Neuron (in vitro differentiated cells): Measurements from ENCODE around the gene CEBPZOS.
"Not testable (repeated sequence)": the region's sequence is repeated elsewhere in the genome, so short reads cannot be mapped to it uniquely, and the experiment has no call there.

Experiments used
- H2AFZ ChIP-seq: one replicate; pipeline ENCODE4 v1.6.1; 2013; ENCODE audit warnings: low read depth, mild to moderate bottlenecking, inconsistent platforms, low read length, moderate library complexity
- H3K27me3 ChIP-seq: one replicate; pipeline ENCODE4 v1.6.1; 2013; ENCODE audit warnings: low read length; ENCODE audit not compliant: insufficient read depth
- H3K36me3 ChIP-seq: one replicate; pipeline ENCODE4 v1.6.1; 2013; ENCODE audit warnings: low read length; ENCODE audit not compliant: insufficient read depth
- H3K4me1 ChIP-seq: one replicate; pipeline ENCODE4 v1.6.1; 2013; ENCODE audit warnings: low read length; ENCODE audit not compliant: insufficient read depth
- H3K4me3 ChIP-seq: 2 replicates; pipeline ENCODE4 v1.5.1; 2013; ENCODE audit warnings: mild to moderate bottlenecking, low read length, moderate library complexity
- H3K9me3 ChIP-seq: one replicate; pipeline ENCODE4 v1.6.1; 2013; ENCODE audit warnings: low read length

The CEBPZOS gene

DNA sequence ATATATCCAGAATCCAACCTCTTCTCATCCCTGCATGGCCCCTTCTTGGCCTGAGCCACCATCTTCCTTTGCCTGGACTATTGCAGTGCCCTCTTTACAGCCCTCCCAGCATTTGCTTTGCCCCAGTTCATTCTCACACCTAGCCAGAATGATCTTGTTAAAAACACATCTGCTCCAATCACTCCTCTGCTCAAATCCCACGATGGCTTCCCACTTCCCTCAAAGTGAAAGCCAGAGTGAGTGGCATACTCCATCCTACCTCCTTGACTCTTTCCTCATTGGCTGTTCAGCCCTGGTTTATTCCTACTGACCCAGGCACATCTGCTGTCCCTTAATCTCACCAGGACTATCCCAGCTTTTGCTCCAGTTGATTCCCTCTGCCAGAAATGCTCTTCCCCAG is 22.6 kb upstream of the CEBPZOS start:
- Histone ChIP-seq H2AFZ (no peak overlapping the region), H3K9me3 (no peaks in the 10 kb centered on the region), H3K27me3 (no peaks in the 10 kb centered on the region), H3K4me1 (no peaks in the 10 kb centered on the region), H3K36me3 (no peaks in the 10 kb centered on the region), H3K4me3 (no peak overlapping the region)

DNA sequence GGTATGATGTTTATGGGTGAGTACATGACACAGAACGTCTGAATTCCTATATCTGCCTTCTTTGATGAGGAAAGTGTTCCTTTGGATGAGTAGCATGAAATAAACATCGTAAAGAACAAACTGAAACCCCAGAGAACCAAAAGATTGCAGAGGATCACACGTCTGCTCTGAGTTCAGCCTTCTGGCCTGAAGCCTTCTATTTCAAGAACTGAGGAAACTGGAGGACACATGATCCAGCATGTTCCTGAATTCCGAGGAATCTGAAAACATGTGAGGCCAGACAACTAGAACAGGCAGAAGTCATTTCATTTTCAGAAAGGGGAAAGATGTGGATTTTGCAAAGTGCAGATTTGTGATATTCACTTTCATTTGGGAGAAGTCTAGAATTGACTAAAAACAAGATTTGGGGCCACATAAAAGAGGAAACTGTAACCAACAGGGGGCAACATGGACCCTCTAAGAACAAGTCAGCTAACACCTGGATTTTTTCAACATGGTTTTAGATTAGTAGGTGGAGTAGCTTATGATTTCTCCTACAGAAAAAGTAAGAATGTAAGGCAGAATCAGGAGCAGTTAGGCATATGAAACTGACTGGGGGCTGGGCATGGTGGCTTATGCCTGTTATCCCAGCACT is 16.2 kb upstream of the CEBPZOS start:
- Histone ChIP-seq H2AFZ (no peak overlapping the region), H3K27me3 (no peaks in the 10 kb centered on the region), H3K4me3 (no peak overlapping the region), H3K36me3 (no peaks in the 10 kb centered on the region), H3K4me1 (no peaks in the 10 kb centered on the region), H3K9me3 (no peaks in the 10 kb centered on the region)

DNA sequence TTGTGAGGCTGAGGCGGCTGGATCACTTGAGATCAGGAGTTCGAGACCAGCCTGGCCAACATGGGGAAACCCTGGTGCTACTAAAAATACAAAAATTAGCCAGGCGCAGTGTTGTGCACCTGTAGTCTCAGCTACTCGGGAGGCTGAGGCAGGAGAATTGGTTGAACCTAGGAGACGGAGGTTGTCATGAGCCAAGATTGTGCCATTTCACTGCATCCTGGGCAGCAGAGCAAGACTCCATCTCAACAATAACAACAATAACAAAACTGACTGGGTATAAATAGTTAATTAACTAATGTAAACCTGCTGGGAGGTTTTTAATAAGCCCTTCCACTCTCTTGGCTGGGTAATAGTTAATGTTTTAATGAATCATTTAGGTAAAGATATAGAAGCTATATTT is 15.7 kb upstream of the CEBPZOS start:
- Histone ChIP-seq H3K9me3 (no peaks in the 10 kb centered on the region), H3K36me3 (no peaks in the 10 kb centered on the region), H3K4me3 (no peak overlapping the region), H2AFZ (no peak overlapping the region), H3K27me3 (no peaks in the 10 kb centered on the region), H3K4me1 (no peaks in the 10 kb centered on the region)

DNA sequence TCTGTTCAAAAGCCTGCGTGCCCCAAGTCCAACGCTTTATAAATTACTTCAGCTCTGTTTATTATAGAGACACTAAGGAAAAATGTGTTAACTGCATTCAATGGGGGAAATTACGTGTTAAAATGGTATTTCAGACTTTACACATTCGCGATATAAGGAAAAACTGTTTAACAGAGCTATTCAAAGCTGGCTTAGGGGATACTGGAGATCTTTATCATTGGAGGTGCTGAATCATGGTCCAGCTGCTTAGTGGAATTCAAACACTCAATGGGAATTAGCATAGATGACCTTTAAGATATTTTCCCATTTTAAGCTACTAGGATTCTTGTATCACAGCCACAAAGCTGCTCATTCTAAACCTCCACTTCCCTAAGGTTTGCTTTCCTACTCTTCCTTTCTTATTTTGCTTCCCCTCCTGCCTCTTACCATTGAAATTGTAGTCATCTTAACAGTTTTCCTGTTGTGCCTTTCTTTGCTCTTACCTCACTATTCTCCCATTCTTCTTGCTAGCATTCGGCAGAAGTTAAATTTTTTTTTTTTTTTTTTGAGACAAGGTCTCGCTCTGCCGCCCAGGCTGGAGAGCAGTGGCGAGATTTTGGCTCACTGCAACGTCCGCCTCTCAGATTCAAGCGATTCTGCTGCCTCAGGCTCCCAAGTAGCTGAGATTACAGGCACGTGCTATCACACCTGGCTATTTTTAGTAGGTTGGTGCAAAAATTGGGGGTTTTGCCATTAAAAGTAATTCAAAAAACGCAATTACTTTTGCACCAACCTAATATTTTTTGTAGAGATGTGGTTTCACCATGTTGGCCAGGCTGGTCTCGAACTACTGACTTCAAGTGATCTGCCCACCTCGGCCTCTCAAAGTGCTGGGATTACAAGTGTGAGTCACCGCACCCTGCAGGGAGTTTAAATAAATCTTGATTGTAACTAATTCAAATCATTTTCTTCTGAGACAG is 14.3 kb upstream of the CEBPZOS start:
- Histone ChIP-seq H3K4me3 (no peak overlapping the region), H3K36me3 (no peaks in the 10 kb centered on the region), H3K27me3 (no peaks in the 10 kb centered on the region), H3K4me1 (no peaks in the 10 kb centered on the region), H2AFZ (no peak overlapping the region), H3K9me3 (no peaks in the 10 kb centered on the region)

DNA sequence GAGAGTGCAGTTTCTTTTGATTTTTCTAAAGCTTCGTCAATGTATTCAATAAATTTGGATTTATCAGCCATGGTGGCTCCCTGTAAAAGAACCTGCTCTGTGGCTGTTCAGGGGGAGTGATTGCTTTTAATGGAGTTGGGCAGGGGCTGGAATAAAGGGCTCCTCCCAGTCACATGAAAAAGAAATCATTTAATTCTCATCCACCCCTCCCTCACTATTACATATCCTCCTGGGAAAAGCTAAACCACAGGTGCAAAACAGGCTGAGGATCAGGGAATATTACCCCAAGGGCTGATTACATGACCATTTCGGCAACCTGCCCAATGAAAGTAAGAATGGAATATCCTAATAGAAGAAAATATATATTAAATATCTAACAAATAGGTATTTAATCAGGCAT is 7.7 kb upstream of the CEBPZOS start, which contains the start of gene SULT6B1:
Gene SULT6B1, minus strand, starts transcription at position 101 of the 400 bp plus-strand sequence. Its CDS starts 30 bp downstream, at position 71.
- Histone ChIP-seq H3K4me1 (peaks cover 3% of the 10 kb centered on the region), H3K4me3 (no peak within 1 kb of the TSS), H3K36me3 (no peaks in the 10 kb centered on the region), H3K27me3 (no peaks in the 10 kb centered on the region), H3K9me3 (no peaks in the 10 kb centered on the region), H2AFZ (no peak within 1 kb of the TSS)

DNA sequence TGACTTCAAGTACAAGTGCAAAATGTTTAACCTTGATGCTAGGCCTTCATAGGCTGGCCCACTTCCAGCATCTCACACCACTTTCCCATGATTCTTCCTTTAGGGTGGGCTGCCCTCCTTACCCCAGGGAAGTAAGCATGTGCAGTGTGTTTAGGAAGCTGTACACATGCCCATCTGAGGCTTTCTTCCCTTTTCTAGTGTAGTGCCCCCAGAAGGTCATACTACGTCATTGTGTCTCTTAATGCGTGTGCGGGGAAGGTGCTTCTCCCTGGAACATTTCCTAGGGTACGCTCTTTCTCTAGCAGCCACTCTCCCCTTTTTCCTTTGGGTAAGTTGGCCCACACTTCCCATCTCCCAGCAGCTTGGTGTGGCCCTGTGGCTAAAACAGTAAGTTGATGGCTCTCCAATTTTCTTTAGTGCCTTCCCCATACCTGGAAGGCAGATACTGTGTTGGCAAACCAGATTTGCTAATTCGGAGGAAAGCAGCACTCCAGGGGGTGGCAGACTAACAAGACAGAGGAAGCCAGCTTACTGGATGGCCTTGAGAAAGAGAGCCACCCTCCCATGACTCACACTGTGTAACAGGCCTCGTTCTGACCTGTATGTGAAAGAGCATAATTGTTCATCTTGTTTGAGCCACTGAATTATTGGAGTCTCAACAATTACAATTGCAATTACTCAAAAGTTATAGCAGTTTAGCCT is 6.7 kb upstream of the CEBPZOS start:
- no peaks in the 10 kb centered on the region for H3K36me3 ChIP-seq
- H3K9me3 ChIP-seq: no peaks in the 10 kb centered on the region
- peaks cover 3% of the 10 kb centered on the region for H3K4me1 ChIP-seq
- no peak overlapping the region for H3K4me3 ChIP-seq
- no peaks in the 10 kb centered on the region for H3K27me3 ChIP-seq
- no peak overlapping the region for H2AFZ ChIP-seq

DNA sequence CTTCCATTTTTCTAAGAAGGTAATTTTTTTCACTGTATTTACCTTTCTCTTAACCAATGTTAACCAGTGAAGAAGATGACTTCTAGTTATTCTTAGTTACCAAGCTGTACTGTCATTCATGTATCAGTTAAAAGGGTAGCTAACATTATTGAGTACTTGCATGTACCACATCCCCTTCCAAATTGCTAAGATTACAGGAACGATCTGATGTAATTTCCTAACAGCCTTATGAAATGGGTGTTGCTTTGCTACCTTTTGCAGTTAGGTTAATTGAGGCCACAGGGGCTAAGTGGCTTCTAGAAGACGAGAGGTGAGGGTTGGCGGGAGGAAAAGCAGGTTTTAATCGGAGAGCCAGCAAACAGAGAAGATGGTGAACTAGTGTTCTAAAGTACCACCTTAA is 6.0 kb upstream of the CEBPZOS start:
- H3K27me3 ChIP-seq: no peaks in the 10 kb centered on the region
- peaks cover 3% of the 10 kb centered on the region for H3K4me1 ChIP-seq
- no peak overlapping the region for H3K4me3 ChIP-seq
- H3K36me3 ChIP-seq: no peaks in the 10 kb centered on the region
- H2AFZ ChIP-seq: no peak overlapping the region
- no peaks in the 10 kb centered on the region for H3K9me3 ChIP-seq

DNA sequence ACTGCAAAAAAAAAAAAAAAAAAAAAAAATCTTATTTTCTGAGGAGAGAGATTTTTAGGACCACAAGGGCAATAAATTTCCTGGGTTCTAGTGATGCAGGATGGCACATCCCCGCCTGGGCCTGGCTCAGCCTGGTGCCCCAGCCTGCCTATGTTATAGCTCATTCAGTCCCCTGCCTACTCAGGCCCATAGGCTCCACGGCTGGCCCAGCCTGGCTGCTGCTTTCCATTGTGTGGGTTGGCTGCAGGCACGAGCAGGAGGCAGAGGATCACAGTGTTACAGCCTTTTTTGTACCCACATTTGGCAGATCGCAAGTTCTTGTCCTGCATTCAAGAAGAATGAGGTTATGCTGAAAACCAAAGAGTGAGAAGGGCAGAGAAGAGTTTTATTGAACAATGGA is 5.0 kb upstream of the CEBPZOS start:
- Histone ChIP-seq H3K9me3 (no peaks in the 10 kb centered on the region), H3K36me3 (no peaks in the 10 kb centered on the region), H3K4me3 (no peak overlapping the region), H3K4me1 (peaks cover 3% of the 10 kb centered on the region), H2AFZ (peak overlapping the region; percentile 8), H3K27me3 (no peaks in the 10 kb centered on the region)

DNA sequence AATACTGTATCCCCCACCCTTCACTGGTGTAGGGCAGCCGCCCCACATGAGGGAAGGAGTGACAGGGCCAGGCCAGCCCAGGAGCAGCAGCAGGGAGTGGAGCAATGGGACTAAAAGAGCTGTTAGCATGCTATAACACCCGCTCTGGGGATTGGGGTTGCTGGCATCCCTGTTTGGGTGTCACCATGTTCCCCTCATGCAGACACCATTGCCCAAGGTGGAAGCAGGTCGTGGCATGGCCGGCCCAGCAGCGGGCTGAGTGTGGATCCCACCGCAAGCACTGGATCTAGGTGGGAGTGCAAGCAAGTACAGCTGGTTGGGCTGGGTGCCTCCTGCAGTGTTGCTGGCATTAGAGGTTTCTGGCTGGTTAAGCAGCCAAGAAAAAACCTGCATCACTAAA is 4.5 kb upstream of the CEBPZOS start:
- Histone ChIP-seq H3K4me3 (no peak overlapping the region), H3K4me1 (peaks cover 3% of the 10 kb centered on the region), H3K27me3 (no peaks in the 10 kb centered on the region), H3K36me3 (no peaks in the 10 kb centered on the region), H3K9me3 (no peaks in the 10 kb centered on the region), H2AFZ (peak overlapping the region; percentile 8)

DNA sequence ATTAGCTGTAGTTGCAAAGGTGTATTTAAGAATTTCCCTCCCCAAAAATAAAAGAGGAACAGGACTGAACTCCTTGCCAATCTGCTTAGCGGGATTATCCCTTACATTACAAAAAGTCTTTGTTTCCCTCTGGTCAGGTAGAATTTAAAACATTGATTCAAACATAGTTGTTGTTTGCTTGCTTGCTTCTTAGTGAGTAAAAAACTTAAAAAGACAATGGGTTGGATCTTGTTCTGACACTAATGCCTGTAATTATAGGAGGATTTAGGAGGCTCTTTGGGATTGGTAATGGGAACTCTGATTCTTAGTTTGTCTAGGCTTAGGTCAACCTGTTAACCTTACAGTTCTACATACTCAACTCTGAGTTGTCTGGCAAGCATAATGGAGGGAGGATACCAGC is 3.7 kb upstream of the CEBPZOS start:
- Histone ChIP-seq H2AFZ (no peak overlapping the region), H3K4me3 (no peak overlapping the region), H3K36me3 (no peaks in the 10 kb centered on the region), H3K27me3 (no peaks in the 10 kb centered on the region), H3K9me3 (no peaks in the 10 kb centered on the region), H3K4me1 (peaks cover 3% of the 10 kb centered on the region)

DNA sequence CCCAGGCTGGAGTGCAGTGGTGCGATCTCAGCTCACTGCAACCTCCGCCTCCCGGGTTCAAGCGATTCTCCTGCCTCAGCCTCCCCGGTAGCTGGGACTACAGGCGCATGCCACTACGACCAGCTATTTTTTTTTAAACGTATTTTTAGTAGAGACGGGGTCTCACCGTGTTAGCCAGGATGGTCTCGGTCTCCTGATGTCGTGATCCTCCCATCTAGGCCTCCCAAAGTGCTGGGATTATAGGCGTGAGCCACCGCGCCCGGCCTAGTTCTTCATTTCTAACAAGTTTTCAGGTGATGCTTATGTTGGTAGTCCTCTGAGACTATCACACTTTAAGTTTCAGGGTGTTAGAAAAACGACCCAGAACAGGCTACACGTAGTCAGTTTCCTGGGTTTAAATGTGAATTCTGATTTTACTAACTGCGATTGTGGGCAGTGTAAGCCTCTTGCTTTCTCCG is 405 bp upstream of the CEBPZOS start:
- not testable (repeated sequence) for H3K9me3 ChIP-seq, H3K27me3 ChIP-seq, H2AFZ ChIP-seq, H3K4me3 ChIP-seq, H3K4me1 ChIP-seq, H3K36me3 ChIP-seq

DNA sequence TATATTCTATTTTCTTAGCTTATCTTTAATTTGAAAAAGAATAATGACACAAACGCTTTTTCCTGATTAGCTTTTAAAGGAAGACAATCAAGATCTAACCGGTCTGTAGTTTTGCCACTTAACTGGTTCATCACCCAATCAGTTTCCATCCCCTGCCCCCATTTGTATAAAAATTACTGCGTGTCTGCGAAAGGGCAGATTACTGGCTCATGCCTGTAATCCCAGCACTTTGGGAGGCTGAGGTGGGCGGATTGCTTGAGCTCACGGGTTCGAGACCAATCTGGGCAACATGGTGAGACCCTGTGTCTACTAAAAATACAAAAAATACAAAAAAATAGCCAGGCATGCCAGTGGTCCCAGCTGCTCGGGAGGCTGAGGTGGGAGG is 2.4 kb downstream of the CEBPZOS start:
- H3K36me3 ChIP-seq: peaks cover 28% of the 10 kb centered on the region
- H3K9me3 ChIP-seq: peaks cover 3% of the 10 kb centered on the region
- no peak overlapping the region for H3K4me3 ChIP-seq
- H3K27me3 ChIP-seq: no peaks in the 10 kb centered on the region
- no peak overlapping the region for H2AFZ ChIP-seq
- no peaks in the 10 kb centered on the region for H3K4me1 ChIP-seq

DNA sequence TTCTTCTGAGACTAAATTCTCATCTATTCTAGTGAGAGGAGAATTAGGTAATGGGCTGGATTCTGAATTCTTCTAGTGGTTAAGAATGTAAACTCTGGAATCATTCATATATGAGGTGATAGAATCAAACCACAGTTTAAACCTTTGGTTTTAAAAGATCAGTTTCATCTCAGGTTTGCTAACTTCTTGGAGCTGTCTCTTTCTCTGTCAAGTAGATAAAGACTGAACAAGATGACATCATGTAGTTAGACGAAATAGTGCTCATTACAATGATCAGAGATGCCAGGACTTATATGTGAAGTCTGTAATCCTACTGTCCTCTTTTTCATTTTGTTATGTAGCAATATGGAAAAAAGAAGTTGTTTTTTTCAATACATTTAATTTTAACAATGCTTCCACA is 4.9 kb downstream of the CEBPZOS start:
- no peaks in the 10 kb centered on the region for H3K27me3 ChIP-seq
- no peak overlapping the region for H3K4me3 ChIP-seq
- H3K9me3 ChIP-seq: peaks cover 7% of the 10 kb centered on the region
- peaks cover 37% of the 10 kb centered on the region for H3K36me3 ChIP-seq
- H3K4me1 ChIP-seq: no peaks in the 10 kb centered on the region
- H2AFZ ChIP-seq: no peak overlapping the region
